Vagina (tissue), 2 donors: ENCODE results near the gene KLHL6.

Experiments
- POLR2A ChIP-seq, 2 donors: fragments of 450-650 bp; IDR thresholded peaks; one replicate each; pipeline ENCODE4 v1.6.1; 2017; ENCODE audit warnings: antibody characterized with exemption in 2 of 2, mild to moderate bottlenecking in 2 of 2, moderate library complexity in 2 of 2
- POLR2AphosphoS5 ChIP-seq, 2 donors: sonication (generic); formaldehyde crosslinking; IDR thresholded peaks; one replicate each; pipeline ENCODE4 v1.9.0; 2017; ENCODE audit warnings: antibody characterized with exemption in 2 of 2, mild to moderate bottlenecking in 2 of 2, low read depth in 1 of 2; ENCODE audit not compliant: insufficient read depth in 1 of 2
- TF ChIP-seq, protein P1 (sequence below), 3 experiments: fragments of 450-650 bp in 2 of 3; fragments of 200-600 bp in 1 of 3; sonication (generic) in 1 of 3; IDR thresholded peaks; one replicate each; pipeline ENCODE4 v1.5.1; 2017 to 2019; ENCODE audit warnings: antibody characterized with exemption in 3 of 3, mild to moderate bottlenecking in 2 of 3, moderate library complexity in 2 of 3

DNA sequence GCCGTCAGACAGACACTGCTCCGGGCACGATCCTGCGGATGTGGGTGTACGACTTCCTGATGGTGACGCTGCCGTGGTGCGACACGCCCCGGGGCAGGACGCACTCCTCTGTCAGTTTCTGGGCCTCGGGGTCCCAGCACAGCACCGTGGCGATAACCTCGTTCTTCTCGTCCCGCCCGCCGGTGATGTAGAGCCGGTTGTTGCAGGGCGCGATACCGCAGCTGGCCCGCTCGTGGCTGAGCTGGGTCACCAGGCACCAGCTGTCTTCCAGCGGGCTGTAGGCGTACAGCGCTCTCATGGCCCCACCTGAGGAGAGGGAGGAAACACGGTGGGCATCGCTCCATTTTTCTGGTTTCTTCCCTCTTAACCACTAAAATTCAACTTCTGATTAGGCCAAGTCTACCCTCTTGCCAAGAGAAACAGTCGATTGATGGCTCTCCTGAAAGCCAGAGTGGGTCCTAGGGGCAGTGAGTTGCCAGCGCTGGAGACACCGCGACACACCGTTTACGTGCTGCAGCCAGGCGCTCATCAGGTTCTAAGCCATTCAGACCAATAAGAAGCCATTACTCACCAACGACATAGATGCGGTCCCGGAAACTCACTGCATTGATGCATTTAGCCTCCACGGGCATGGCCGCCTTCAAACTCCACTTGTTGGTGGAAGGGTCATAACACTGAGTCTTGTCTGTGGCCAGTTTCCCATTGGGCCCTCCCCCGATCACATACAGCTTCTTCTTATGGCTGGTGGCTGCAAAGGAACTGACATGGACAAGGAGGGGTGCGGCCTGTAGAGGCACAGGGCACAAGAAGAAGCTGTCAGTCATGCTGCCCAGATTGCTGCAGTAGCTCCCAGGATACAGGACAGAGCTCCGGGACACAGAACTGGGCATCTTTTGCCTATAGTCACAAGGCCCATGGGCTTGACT is 63.3 kb downstream of the KLHL6 start:
- TF ChIP-seq, protein P1, sequence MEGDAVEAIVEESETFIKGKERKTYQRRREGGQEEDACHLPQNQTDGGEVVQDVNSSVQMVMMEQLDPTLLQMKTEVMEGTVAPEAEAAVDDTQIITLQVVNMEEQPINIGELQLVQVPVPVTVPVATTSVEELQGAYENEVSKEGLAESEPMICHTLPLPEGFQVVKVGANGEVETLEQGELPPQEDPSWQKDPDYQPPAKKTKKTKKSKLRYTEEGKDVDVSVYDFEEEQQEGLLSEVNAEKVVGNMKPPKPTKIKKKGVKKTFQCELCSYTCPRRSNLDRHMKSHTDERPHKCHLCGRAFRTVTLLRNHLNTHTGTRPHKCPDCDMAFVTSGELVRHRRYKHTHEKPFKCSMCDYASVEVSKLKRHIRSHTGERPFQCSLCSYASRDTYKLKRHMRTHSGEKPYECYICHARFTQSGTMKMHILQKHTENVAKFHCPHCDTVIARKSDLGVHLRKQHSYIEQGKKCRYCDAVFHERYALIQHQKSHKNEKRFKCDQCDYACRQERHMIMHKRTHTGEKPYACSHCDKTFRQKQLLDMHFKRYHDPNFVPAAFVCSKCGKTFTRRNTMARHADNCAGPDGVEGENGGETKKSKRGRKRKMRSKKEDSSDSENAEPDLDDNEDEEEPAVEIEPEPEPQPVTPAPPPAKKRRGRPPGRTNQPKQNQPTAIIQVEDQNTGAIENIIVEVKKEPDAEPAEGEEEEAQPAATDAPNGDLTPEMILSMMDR (IDR thresholded peaks at IDR 0.05): no peak
- TF ChIP-seq POLR2A (IDR thresholded peaks at IDR 0.05): no peak
- no peak for TF ChIP-seq POLR2AphosphoS5 (IDR thresholded peaks at IDR 0.05; ENCODE audit: insufficient read depth in 1 of 2, low read depth in 1 of 2)
